IPS-18c (cell line): ENCODE results near the gene KMT2C.
"Not testable (repeated sequence)": the region's sequence is repeated elsewhere in the genome, so short reads cannot be mapped to it uniquely, and the experiment has no call there.

Experiments used
- H3K4me3 ChIP-seq: 2 replicates; pipeline ENCODE4 v1.7.0; 2013; ENCODE audit warnings: low read depth, mild to moderate bottlenecking, low read length, moderate library complexity; ENCODE audit not compliant: insufficient read depth
- H3K9me3 ChIP-seq: one replicate; pipeline ENCODE4 v1.6.1; 2013; ENCODE audit warnings: mild to moderate bottlenecking, low read length, moderate library complexity; ENCODE audit not compliant: control insufficient read depth, insufficient read depth

KMT2C gene

DNA sequence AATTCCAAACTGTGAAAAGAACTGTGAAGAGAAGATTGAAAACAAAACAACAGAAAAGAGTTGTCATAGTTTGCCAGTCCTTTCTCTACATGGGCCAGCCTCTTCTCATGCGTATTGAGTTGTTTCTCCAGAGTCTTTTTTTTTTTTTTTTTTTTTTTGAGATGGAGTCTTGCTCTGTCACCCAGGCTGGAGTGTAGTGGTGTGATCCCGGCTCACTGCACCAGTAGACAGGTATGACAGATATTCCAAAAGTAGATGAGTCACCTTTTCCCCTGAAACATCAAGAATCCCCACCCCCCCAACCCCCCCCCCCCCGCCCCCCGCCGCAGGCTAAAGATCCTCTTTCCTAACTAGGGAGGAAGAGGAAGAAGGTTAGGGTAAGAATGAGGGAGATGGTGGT is 15.6 kb upstream of the KMT2C start:
- H3K4me3 ChIP-seq = no peak overlapping the region
- H3K9me3 ChIP-seq = no peaks in the 10 kb centered on the region

DNA sequence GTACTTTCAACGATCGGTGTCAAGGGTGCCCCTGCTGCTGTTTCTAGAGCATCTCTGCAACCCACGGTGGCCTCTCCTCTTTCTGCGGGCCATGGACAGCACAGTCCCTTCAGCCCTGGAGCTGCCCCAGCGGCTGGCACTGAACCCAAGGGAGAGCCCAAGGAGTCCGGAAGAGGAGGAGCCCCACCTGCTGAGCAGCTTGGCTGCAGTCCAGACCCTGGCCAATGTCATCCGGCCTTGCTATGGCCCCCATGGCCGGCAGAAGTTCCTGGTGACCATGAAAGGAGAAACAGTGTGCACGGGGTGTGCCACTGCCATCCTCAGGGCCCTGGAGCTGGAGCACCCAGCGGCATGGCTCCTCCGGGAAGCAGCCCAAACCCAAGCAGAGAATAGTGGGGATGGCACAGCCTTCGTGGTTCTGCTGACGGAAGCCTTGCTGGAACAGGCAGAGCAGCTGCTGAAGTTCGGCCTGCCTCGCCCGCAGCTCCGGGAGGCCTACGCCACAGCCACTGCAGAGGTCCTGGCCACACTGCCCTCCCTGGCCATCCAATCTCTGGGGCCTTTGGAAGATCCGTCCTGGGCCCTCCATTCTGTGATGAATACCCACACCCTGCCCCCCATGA is 9.7 kb upstream of the KMT2C start:
- H3K9me3 ChIP-seq, H3K4me3 ChIP-seq: not testable (repeated sequence)

GRCh38 chr7:152443586-152443985 is 7.8 kb upstream of the KMT2C start:
- H3K4me3 ChIP-seq = no peak overlapping the region
- no peaks in the 10 kb centered on the region for H3K9me3 ChIP-seq

- H3K4me3 ChIP-seq = no peak overlapping the region
- H3K9me3 ChIP-seq = no peaks in the 10 kb centered on the region
Observed at GRCh38 chr7:152442330-152442835, 6.6 kb upstream of the KMT2C start.

- H3K4me3 ChIP-seq, H3K9me3 ChIP-seq: not testable (repeated sequence)
Observed at GRCh38 chr7:152441810-152442209, 6.0 kb upstream of the KMT2C start.

DNA sequence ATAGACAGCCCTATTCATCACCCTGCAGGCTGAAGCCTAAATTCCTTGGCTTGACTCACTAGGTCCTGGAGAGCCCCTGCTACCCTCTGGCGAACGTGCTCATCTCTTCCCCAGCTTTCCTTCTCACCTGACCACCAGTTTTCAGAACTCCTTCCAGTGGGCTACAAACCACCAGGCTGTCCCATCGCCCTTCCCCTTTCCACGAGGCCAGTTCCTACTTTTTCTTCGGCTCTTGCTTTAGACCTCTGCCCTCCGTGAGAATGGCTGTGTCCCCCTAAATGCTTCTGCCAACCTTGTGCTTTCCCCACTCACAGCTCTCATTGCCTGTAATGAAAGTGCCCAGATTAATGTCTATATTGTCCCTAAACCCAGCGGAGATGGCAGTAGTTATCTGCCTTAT is 5.4 kb upstream of the KMT2C start:
- not testable (repeated sequence) for H3K9me3 ChIP-seq, H3K4me3 ChIP-seq

- not testable (repeated sequence) for H3K4me3 ChIP-seq, H3K9me3 ChIP-seq
Observed at GRCh38 chr7:152438017-152438416, 2.2 kb upstream of the KMT2C start.

DNA sequence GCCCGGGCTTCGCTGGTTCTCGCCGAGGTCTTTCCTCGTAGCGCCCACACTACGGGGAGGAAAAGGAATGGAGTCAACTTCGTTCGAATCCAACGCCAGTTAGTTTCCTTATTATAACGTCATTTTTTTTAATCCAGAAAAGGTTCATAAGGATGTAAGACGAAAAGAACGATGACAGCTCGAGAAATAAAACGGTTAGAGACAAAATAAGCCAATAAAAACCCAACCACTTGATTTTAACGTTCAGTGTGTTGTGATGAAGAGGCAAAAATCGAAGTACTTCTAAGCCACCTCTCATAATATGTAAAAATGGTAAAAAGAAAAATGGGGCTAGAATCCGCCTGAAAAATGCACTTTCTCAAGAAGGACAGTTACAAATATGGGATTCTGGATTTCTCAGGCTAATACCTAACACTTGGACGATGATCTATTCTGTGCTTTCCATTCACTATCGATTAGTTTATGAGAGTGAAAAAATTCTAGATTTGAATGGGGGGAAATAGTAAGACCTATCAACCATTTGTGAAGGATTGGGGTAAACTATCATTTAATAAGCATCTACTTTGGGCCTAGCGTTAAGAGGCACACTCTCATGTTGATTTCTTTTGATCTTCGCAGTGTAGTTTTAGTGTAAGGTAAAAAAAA is 1.2 kb upstream of the KMT2C start:
- not testable (repeated sequence) for H3K9me3 ChIP-seq
- peak overlapping the region; percentile 45; the same call in 1 of the 2 replicates for H3K4me3 ChIP-seq

DNA sequence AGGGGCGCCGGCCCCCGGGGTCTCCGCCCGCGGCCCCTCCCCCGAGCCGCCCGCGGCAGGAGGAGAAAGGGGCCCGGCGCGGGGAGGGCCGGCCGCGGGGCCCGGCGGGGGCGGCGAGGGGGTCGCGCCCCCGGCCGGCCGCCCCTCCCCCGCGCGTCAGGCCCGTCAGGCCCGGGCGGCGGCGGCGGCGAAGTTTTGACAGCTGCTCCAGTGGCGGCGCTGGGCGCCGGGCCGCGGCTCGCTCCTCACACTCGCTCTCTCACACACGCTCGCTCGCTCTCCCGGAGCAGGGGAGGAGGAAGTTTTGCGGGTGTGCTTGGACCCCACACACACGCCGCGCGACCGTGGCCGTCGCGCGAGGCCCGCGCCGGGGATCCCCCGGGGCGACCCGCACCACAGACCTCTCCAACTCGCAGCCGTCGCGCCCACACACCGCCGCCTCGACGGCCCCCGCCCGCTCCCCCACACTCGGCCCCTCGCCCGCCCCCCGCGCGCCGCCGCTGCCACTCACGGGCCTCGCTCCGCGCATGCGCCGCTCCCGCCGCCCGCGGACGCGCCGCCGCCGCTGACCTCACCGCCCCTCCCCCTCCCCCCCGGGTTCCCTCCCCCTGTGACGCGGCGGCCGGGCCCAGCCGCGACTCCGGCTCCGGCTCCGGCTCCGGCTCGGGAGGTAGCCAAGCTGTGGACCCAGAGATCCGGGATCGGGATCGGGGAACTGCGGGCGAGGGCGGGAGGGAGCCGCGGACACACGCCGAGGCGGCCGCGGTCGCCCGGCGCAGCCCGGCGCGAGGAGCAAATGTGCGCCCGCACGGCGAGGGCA is 518 bp upstream of the KMT2C start:
- H3K4me3 ChIP-seq = peak overlapping the region; percentile 63; the same call in 1 of the 2 replicates
- no peaks in the 10 kb centered on the region for H3K9me3 ChIP-seq

- H3K9me3 ChIP-seq = not testable (repeated sequence)
- peak overlapping the region; percentile 46 for H3K4me3 ChIP-seq
Observed at GRCh38 chr7:152434511-152435383, 1.1 kb downstream of the KMT2C start.

DNA sequence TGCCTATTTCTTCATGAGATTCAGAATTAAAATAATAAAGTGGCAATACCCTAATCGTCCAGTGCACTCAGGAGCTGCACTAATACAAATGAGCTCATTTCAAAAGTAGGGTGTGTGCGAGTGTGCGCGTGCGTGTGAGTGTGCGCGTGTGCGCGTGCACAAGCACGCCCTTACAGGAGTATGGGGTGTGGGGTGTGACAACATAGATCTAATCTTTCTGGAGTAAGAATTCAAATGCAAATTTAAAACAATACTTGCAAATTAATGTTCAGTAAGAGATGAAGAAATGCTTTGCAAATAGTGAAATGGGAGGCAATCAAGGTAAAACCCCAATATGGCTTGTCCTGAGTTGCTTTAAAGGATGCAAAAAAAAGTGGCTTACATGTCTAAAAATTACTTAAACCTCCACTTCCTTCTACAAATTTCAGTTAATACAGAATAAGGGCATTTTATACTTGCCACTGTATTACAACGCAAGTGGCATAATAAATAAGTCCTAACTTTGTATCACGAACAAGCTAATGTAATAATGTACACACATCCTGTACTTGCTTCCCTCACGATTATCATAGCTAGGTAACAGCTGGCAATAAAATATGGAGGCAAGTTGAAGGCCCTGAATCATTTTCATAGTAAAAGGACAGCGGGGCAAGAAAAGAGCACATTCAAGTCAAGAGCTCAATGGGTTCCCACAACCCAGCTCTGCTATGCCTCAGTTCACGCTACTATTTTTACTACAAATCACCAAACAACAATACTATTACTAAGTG is 1.9 kb downstream of the KMT2C start:
- H3K9me3 ChIP-seq = not testable (repeated sequence)
- peak overlapping the region; percentile 46 for H3K4me3 ChIP-seq

- H3K4me3 ChIP-seq, H3K9me3 ChIP-seq: not testable (repeated sequence)
Observed at GRCh38 chr7:152432735-152433134, 3.1 kb downstream of the KMT2C start.

DNA sequence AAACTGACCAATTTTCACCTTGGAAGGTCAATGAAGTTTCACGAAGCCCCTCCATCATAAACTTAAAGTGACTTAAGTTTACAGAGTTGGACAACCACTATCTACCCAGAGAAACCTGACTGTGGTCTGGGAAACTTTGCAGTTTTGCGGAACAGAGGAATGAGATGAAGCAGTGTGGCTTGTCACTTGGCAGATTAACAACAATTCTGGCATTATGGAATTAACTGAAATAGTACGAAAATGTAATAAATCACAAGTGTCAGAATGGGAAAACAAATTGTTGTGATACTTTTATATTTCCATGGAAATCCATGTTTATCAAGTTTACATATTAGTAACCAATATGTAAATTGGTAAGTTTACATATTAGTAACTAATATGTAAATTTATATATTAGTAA is 4.9 kb downstream of the KMT2C start:
- no peak overlapping the region for H3K4me3 ChIP-seq
- no peaks in the 10 kb centered on the region for H3K9me3 ChIP-seq

DNA sequence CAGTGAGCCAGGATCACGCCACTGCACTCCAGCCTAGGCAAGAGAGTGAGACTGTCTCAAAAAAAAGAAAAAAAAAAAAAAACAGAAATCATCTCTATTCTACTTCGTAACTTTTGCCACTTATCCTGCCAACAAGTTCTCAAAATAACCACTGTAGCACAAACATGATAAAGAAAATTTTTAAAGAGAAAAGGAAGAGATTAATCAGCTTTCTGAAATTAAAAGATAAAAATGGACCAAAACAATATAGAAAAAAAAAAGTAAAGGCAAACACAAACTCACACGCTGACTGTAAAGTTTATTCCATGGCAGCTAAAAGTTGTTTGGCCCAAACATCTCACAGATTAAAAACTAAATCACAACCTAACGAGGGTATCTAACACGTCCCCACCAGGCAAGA is 5.7 kb downstream of the KMT2C start:
- not testable (repeated sequence) for H3K4me3 ChIP-seq, H3K9me3 ChIP-seq

DNA sequence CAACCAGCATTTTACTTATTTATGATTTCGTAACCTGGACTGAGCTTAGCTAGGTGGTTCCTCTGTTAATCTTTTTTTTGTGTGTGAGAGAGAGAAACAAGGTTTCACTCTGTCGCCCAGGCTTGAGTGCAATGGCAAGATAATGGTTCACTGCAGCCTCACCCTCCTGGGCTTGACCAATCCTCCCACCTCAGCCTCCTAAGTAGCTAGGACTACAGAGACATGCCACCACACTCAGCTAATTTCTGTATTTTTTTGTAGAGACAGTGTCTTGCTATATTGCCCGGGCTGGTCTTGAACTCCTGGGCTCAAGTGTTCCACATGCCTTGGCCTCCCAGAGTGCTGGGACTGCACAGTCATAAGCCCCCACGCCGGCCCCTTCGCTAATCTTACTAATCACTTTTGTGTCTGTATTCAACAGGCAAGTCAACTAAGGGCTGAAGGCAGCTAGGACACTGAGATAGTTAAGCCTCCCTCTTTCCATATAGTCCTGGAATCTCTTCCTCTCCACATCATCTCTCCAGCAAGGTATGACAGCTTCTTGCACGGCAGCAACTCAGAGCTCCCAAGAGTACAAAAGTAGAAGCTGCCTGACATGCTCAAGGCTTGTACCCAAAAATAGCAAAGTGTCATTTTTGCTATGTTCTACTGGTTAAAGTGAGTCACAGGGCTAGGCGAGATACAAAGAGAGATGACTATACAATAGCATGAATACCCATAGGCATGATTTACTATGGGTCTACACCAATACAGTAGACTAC is 11.3 kb downstream of the KMT2C start:
- Histone ChIP-seq H3K4me3 (no peak overlapping the region), H3K9me3 (no peaks in the 10 kb centered on the region)

DNA sequence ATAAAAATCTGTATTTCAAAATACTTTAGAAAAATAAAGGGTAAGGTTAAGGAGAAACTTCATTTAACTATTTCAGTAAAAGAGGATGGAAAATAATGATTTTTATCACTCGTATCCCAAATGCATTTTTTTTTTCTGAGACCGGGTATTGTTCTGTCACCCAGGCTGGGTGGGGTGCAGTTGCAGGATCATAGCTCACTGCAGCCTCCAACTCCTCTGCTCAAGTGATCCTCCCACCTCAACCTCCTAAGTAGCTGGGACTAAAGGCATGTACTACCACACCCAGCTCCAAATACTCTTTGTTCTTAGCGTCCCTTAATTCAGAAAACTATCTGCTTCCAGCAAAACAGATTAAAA is 11.8 kb downstream of the KMT2C start:
- H3K9me3 ChIP-seq = no peaks in the 10 kb centered on the region

More for the DNA sequence above, 11.8 kb downstream of the KMT2C start:
- H3K4me3 ChIP-seq = no peak overlapping the region
